ENCODE results near the gene PLIN4.

- TF ChIP-seq ATF3 (IDR thresholded peaks at IDR 0.05), result no peak
- no peak for TF ChIP-seq ATF3 (CRISPR knock-in tag; conservative IDR thresholded peaks at IDR 0.05)
- TF ChIP-seq MNT (conservative IDR thresholded peaks at IDR 0.05), result no peak
- TF ChIP-seq, protein P1, sequence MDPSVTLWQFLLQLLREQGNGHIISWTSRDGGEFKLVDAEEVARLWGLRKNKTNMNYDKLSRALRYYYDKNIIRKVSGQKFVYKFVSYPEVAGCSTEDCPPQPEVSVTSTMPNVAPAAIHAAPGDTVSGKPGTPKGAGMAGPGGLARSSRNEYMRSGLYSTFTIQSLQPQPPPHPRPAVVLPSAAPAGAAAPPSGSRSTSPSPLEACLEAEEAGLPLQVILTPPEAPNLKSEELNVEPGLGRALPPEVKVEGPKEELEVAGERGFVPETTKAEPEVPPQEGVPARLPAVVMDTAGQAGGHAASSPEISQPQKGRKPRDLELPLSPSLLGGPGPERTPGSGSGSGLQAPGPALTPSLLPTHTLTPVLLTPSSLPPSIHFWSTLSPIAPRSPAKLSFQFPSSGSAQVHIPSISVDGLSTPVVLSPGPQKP (CRISPR knock-in tag; IDR thresholded peaks at IDR 0.05), result no peak
- no peak for TF ChIP-seq CTCF (IDR thresholded peaks at IDR 0.05 in 2 of 3, conservative IDR thresholded peaks at IDR 0.05 in 1 of 3; ENCODE audit: insufficient read depth in 2 of 3, low read depth in 1 of 3, low read length in 3 of 3)
Measured at GRCh38 chr19:4503825-4504170, 14.5 kb downstream of the PLIN4 start.

Measured in K562 (cell line).